T-cell (primary cell): ENCODE data around the gene COL4A1. TPM values are rescaled to one million over a fixed set of nuclear protein-coding genes. Genes with fewer than 3 reads are reported as not detected.
"Not testable (repeated sequence)": the region's sequence is repeated elsewhere in the genome, so short reads cannot be mapped to it uniquely, and the experiment has no call there.

Experiments
- ATAC-seq, 4 experiments: fragments of 200-7000 bp in 3 of 4; fragments of 150-1000 bp in 1 of 4; cut with Tn5 transposase; replicated peaks in 1 of 4; 1 replicate in 3 of 4; 2 replicates in 1 of 4; pipeline ENCODE4 v1.10.0; 2021; ENCODE audit warnings: moderate library complexity in 3 of 4, mild to moderate bottlenecking in 2 of 4, moderate number of reproducible peaks in 1 of 4
- CTCF ChIA-PET, 2 donors: fragments of 300-600 bp; sonication (Branson Sonifier 250); formaldehyde crosslinking; loops; one replicate each; lab custom pipeline; 2022; ENCODE audit warnings: antibody characterized with exemption in 2 of 2; lab: Charles Lee
- POLR2A ChIA-PET, 2 donors: fragments of 300-600 bp; sonication (Branson Sonifier 250); formaldehyde crosslinking; loops; one replicate each; lab custom pipeline; 2022; ENCODE audit warnings: antibody characterized with exemption in 2 of 2; lab: Charles Lee
- DNase-seq, 35 experiments: peaks; one replicate each; pipeline versions ENCODE4 v3.0.0 to v3.0.0-alpha.2; 2013 to 2023
- H3K27ac ChIP-seq: one replicate; pipeline ENCODE4 v1.5.1; 2013; ENCODE audit warnings: low read length
- H3K27me3 ChIP-seq, 2 experiments: replicated peaks in 1 of 2; 1 replicate in 1 of 2; 2 replicates in 1 of 2; pipeline versions ENCODE4 v1.6.1 to v1.7.0; 2013; ENCODE audit warnings: low read length in 1 of 2, mixed read lengths in 1 of 2; ENCODE audit not compliant: control insufficient read depth in 2 of 2, insufficient read depth in 2 of 2; ENCODE audit errors: extremely low read depth in 1 of 2
- H3K36me3 ChIP-seq, 2 donors: 1 replicate in 1 of 2; 2 replicates in 1 of 2; pipeline versions ENCODE4 v1.6.1 to v1.7.0; 2013; ENCODE audit warnings: low read length in 1 of 2; ENCODE audit not compliant: control insufficient read depth in 2 of 2, insufficient read depth in 1 of 2; ENCODE audit errors: extremely low read depth in 1 of 2
- H3K4me1 ChIP-seq, 2 experiments: 1 replicate in 1 of 2; 2 replicates in 1 of 2; pipeline versions ENCODE4 v1.6.1 to v1.7.0; 2013; ENCODE audit warnings: low read length in 2 of 2, mixed read lengths in 1 of 2; ENCODE audit not compliant: insufficient read depth in 2 of 2, control insufficient read depth in 1 of 2; ENCODE audit errors: extremely low read depth in 1 of 2
- H3K4me3 ChIP-seq, 2 donors: 1 replicate in 1 of 2; 2 replicates in 1 of 2; pipeline versions ENCODE4 v1.5.1 to v1.7.0; 2013; ENCODE audit warnings: mild to moderate bottlenecking in 2 of 2, low read length in 1 of 2, moderate library complexity in 1 of 2; ENCODE audit not compliant: control insufficient read depth in 1 of 2; ENCODE audit errors: extremely low read depth in 1 of 2
- H3K9me3 ChIP-seq: 2 replicates; pipeline ENCODE4 v1.7.0; 2013
- H3K27ac Mint-ChIP-seq, 2 donors: one replicate each; pipeline ENCODE4 v1.8.0; 2020 to 2021; ENCODE audit warnings: mild to moderate bottlenecking in 2 of 2, mixed read lengths in 2 of 2
- H3K27me3 Mint-ChIP-seq, 2 donors: one replicate each; pipeline ENCODE4 v1.8.0; 2021 to 2022; ENCODE audit warnings: mixed read lengths in 2 of 2
- H3K36me3 Mint-ChIP-seq: one replicate; pipeline ENCODE4 v1.8.0; 2021; ENCODE audit warnings: mixed read lengths
- H3K4me1 Mint-ChIP-seq, 3 donors: one replicate each; pipeline ENCODE4 v1.8.0; 2020 to 2022; ENCODE audit warnings: mixed read lengths in 3 of 3, mild to moderate bottlenecking in 1 of 3
- H3K4me3 Mint-ChIP-seq, 3 donors: one replicate each; pipeline ENCODE4 v1.8.0; 2020 to 2022; ENCODE audit warnings: mild to moderate bottlenecking in 3 of 3, mixed read lengths in 3 of 3, moderate library complexity in 3 of 3
- H3K9me3 Mint-ChIP-seq, 3 donors: one replicate each; pipeline ENCODE4 v1.8.0; 2020 to 2022; ENCODE audit warnings: mixed read lengths in 3 of 3
- WGBS: methylation state at CpG from one replicate; pipeline ENCODE4 v1.1.5; 2013; ENCODE audit warnings: missing lambda C conversion rate; ENCODE audit not compliant: insufficient coverage; 5-methylcytosine and 5-hydroxymethylcytosine counted together
- total RNA-seq, 35 experiments: library from RNA in 6 of 35; stranded (reverse) in 6 of 35; fragments of 120-200 nt in 1 of 35; gene quantifications; one replicate each; pipeline versions ENCODE4 v1.2.1 to v1.2.4 and lab custom pipeline; 2013 to 2026

Gene COL4A1
- total RNA-seq, 5 donors from 2014 or later (not counting 1 experiment from before 2014, with no cell fraction given): 0.49 to 1.3 (median 0.85) TPM; not detected in 2

DNA sequence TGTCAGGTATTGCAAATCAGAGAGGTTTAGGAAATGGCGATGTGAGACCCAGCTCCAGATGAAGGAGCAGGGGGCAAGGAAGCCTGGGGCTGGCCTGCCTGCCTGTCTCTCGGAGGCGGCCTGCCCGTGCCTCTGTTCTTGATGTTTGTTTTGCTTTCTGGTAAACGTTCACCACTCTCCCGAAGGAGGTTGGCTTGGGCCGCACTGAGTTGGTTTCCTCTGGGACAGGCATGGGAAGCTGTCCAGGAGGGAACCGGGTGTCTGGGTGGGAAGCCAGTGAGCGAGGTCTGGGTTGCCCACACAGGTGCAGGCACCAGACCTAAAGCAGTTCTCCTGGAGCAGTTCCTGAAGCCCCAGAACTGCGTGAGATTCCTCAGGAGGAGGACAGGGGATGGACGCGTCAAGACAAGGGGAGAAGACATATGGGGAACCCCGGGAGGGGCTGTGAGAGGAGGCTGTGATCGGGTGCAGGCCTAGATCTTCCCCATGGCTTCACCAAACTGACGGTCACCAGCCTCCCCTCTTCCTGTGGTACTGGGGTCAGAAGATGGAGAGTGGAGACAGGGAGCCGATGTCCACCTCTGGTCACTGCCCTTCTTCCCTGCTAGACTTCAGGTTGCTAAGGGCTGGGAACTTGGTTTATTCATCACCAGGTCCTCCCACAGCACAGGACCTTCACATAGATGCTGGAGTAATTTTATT is 15.3 kb upstream of the COL4A1 start:
- no peaks in the 10 kb centered on the region for H3K9me3 ChIP-seq
- CTCF ChIA-PET: no interaction called here
- H3K36me3 Mint-ChIP-seq: no peaks in the 10 kb centered on the region
- H3K4me3 ChIP-seq: no peak overlapping the region
- peaks cover 5 to 12% (median 12%) of the 10 kb centered on the region in 3 donors for H3K4me1 Mint-ChIP-seq
- DNase-seq: no peak
- H3K36me3 ChIP-seq: no peaks in the 10 kb centered on the region
- H3K9me3 Mint-ChIP-seq: peaks cover 0 to under 1% (median 0%) of the 10 kb centered on the region in 3 donors
- H3K4me1 ChIP-seq: peaks cover 0 to 4% of the 10 kb centered on the region in 2 experiments
- no peak for ATAC-seq
- peaks cover 4 to 44% of the 10 kb centered on the region in 2 experiments for H3K27me3 ChIP-seq
- no peak overlapping the region for H3K27ac Mint-ChIP-seq
- peaks cover 35 to 42% of the 10 kb centered on the region in 2 donors for H3K27me3 Mint-ChIP-seq
- WGBS: 80% methylated on average over 8 of the region's 16 CpGs
- no peak overlapping the region for H3K27ac ChIP-seq
- POLR2A ChIA-PET: no interaction called here
- H3K4me3 Mint-ChIP-seq: no peak overlapping the region

DNA sequence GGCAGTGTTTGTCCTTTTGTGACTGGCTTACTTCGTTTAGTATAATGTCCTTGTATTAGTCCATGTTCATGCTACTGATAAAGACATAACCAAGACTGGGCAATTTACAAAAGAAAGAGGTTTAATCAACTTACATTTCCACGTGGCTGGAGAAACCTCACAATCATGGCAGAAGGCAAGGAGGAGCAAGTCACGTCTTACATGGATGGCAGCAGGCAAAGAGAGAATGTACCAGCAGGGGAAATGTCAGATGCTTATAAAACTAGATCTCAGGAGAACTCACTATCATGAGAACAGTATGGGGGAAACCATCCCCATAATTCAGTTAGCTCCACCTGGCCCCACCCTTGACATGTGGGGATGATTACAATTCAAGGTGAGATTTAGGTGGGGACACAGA is 14.6 kb upstream of the COL4A1 start:
- POLR2A ChIA-PET, CTCF ChIA-PET: not testable (repeated sequence)

DNA sequence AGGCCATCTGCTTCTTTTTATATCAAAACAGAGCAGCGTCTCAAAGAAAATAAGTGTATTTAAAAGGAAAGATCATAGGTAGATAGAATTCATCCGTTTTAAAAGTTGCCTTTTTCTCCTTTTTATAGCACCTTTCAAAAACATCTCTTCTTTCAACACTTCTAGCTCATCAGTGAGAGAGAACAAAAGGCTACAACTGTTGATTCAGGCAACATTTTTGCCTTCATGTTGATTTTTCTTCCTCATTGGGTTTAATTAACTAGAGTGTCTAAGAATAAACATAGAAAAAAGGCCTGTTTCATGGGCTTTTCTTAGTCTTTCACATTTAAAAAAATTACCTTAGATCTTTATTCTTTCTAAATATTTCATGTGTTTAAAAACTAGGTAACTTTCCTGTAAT is 13.7 kb upstream of the COL4A1 start:
- no peak overlapping the region for H3K27ac ChIP-seq
- ChIA-PET POLR2A (no interaction called here), CTCF (no interaction called here)
- H3K27me3 ChIP-seq: peaks cover 4 to 36% of the 10 kb centered on the region in 2 experiments
- Mint-ChIP-seq H3K4me3 (no peak overlapping the region), H3K27ac (no peak overlapping the region), H3K4me1 (peaks cover 5 to 12% (median 12%) of the 10 kb centered on the region in 3 donors), H3K36me3 (no peaks in the 10 kb centered on the region), H3K27me3 (peaks cover 26 to 35% of the 10 kb centered on the region in 2 donors), H3K9me3 (peaks cover 0 to 5% (median 0%) of the 10 kb centered on the region in 3 donors)
- H3K36me3 ChIP-seq: no peaks in the 10 kb centered on the region
- H3K9me3 ChIP-seq: no peaks in the 10 kb centered on the region
- WGBS: no CpG with 5 or more reads among the region's 2 CpGs
- DNase-seq (no peak), ATAC-seq (no peak)
- no peak overlapping the region for H3K4me3 ChIP-seq
- peaks cover 0 to 4% of the 10 kb centered on the region in 2 experiments for H3K4me1 ChIP-seq

More for the DNA sequence above, 14.6 kb upstream of the COL4A1 start:
- not testable (repeated sequence) for H3K36me3 ChIP-seq, H3K36me3 Mint-ChIP-seq, H3K4me1 ChIP-seq, H3K27ac Mint-ChIP-seq, DNase-seq, H3K27ac ChIP-seq, ATAC-seq, H3K9me3 Mint-ChIP-seq, H3K4me3 Mint-ChIP-seq, H3K9me3 ChIP-seq, H3K4me3 ChIP-seq
- peaks cover 4 to 44% of the 10 kb centered on the region in 2 experiments for H3K27me3 ChIP-seq
- no CpG with 5 or more reads among the region's 3 CpGs for WGBS
- peaks cover 5 to 12% (median 12%) of the 10 kb centered on the region in 3 donors for H3K4me1 Mint-ChIP-seq
- H3K27me3 Mint-ChIP-seq: peaks cover 28 to 35% of the 10 kb centered on the region in 2 donors

DNA sequence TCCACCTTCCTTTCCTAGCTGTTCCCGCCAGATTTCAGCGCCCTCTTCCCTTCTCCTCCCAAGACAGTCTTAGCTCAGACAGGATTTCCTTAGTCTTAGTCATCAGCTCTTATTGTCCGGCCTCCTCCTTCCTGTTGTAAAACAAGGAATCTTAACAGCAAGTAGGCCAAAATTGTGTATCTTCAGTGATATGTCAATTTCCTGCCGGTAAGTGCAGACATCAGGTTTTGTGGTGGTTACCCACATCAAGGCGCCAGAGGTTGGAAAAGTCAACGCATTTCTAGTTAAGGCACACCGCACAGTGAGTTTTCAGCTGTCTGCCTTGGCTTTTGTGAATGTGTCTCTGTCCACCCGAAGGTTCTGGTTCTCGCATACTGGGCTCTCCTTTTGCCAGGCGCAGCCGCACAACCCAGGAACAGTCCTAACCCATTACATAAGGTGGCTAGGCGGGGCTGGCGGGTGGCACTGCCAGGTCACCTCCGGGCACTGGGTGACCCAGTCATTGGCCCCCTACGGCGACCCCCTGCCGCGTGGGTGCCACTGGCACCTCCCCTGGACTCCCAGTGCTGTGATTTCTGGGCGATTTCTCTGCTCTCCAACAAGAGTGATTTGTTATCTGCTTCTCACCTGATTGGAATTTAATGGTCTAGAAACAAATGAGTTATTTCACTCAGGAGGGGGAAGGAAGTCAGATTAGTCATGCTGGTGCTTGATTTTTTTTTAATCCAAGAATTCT is 13.0 kb upstream of the COL4A1 start:
- H3K4me1 ChIP-seq: peaks cover 0 to 4% of the 10 kb centered on the region in 2 experiments
- peaks cover 0 to 5% (median 0%) of the 10 kb centered on the region in 3 donors for H3K9me3 Mint-ChIP-seq
- peaks cover 4 to 36% of the 10 kb centered on the region in 2 experiments for H3K27me3 ChIP-seq
- WGBS: 46% methylated on average over 18 of the region's 19 CpGs
- ATAC-seq (no peak), DNase-seq (peak in 2 of 35 experiments; percentile 3 to 29)
- no peaks in the 10 kb centered on the region for H3K36me3 ChIP-seq
- H3K4me1 Mint-ChIP-seq: peaks cover 5 to 12% (median 12%) of the 10 kb centered on the region in 3 donors
- ChIA-PET POLR2A (no interaction called here), CTCF (no interaction called here)
- no peaks in the 10 kb centered on the region for H3K36me3 Mint-ChIP-seq
- peaks cover 26 to 38% of the 10 kb centered on the region in 2 donors for H3K27me3 Mint-ChIP-seq
- no peak overlapping the region for H3K4me3 Mint-ChIP-seq
- no peak overlapping the region for H3K27ac Mint-ChIP-seq
- H3K4me3 ChIP-seq: no peak overlapping the region
- H3K27ac ChIP-seq: no peak overlapping the region
- no peaks in the 10 kb centered on the region for H3K9me3 ChIP-seq

DNA sequence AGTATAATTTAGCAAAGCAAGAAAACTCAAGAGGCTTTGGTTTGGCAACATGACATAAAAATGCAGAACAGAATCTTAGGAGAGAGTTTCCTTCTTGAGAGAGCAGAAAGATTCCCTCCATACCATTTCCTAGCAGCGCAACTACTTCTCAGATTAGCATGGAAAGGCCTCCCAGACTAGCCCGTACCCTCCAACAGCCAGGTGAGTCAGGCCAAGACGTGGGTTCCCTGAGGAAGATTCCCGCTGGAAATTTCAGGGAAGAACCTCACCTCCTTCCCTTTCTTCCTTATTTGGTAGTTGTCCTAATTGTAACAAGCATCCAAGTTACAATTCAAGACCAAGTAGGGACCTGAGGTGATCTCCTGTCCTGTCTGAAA is 12.4 kb upstream of the COL4A1 start:
- peaks cover 0 to 5% (median 0%) of the 10 kb centered on the region in 3 donors for H3K9me3 Mint-ChIP-seq
- ChIA-PET CTCF (no interaction called here), POLR2A (no interaction called here)
- no peaks in the 10 kb centered on the region for H3K36me3 Mint-ChIP-seq
- 57% methylated on average over 3 of the region's 4 CpGs for WGBS
- H3K27ac Mint-ChIP-seq: no peak overlapping the region
- no peak for DNase-seq
- ATAC-seq: no peak
- peaks cover 20 to 35% of the 10 kb centered on the region in 2 donors for H3K27me3 Mint-ChIP-seq
- Histone ChIP-seq H3K9me3 (no peaks in the 10 kb centered on the region), H3K4me3 (no peak overlapping the region), H3K36me3 (no peaks in the 10 kb centered on the region), H3K27me3 (peaks cover 4 to 39% of the 10 kb centered on the region in 2 experiments), H3K4me1 (peaks cover 0 to 4% of the 10 kb centered on the region in 2 experiments), H3K27ac (no peak overlapping the region)
- H3K4me3 Mint-ChIP-seq: no peak overlapping the region
- peaks cover 5 to 12% (median 12%) of the 10 kb centered on the region in 3 donors for H3K4me1 Mint-ChIP-seq

DNA sequence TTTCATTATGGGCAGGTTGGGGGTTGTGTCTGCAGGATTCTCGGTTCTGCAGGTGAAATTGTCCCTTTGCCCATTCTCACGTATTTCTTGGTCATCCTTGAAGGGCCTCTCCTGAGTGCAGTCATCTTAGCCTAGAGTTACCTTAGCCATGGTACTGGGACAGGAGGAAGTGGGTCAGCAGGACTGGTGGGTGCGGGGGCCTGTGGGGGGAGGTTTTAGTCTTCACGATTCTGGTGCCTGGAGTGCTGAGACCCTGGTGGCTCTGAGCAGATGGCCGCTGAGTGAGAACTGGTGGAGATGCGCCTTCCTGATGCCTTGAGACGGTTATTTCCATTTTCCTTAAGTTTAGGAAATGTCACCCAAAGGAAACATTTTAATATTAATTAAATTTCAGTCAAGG is 12.0 kb upstream of the COL4A1 start:
- WGBS: 75% methylated on average over 3 of the region's 7 CpGs
- Histone ChIP-seq H3K4me3 (no peak overlapping the region), H3K27me3 (peaks cover 4 to 35% of the 10 kb centered on the region in 2 experiments), H3K36me3 (no peaks in the 10 kb centered on the region), H3K9me3 (no peaks in the 10 kb centered on the region), H3K27ac (no peak overlapping the region), H3K4me1 (peaks cover 0 to 4% of the 10 kb centered on the region in 2 experiments)
- Mint-ChIP-seq H3K27ac (no peak overlapping the region), H3K36me3 (no peaks in the 10 kb centered on the region), H3K9me3 (peaks cover 0 to 5% (median 0%) of the 10 kb centered on the region in 3 donors), H3K27me3 (peaks cover 16 to 38% of the 10 kb centered on the region in 2 donors), H3K4me1 (peaks cover 5 to 12% (median 12%) of the 10 kb centered on the region in 3 donors), H3K4me3 (no peak overlapping the region)
- CTCF ChIA-PET: no interaction called here
- POLR2A ChIA-PET: no interaction called here
- ATAC-seq: no peak
- DNase-seq: no peak
